ENCODE measurements around the gene SRRM3.

DNA sequence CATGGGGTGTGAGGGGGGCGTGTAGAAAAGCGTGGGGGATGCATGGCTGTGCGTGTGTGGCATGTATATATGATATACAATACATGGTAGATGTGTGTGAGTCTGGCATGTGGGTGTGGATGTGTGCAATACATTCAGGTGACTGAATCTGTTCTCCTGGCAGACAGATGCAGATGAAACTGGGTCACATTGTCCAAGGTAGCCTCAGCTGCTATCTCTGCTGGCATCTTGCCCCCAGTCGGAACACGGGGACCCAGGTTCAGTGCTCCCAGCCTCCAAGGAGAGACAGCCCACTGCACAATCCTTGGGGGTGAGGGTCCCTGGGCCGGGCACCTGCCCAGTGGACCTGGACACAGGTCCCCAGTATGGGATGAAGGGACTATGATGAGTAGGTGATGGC lies 12.4 kb upstream of the SRRM3 start:
- TF ChIP-seq, protein P1, sequence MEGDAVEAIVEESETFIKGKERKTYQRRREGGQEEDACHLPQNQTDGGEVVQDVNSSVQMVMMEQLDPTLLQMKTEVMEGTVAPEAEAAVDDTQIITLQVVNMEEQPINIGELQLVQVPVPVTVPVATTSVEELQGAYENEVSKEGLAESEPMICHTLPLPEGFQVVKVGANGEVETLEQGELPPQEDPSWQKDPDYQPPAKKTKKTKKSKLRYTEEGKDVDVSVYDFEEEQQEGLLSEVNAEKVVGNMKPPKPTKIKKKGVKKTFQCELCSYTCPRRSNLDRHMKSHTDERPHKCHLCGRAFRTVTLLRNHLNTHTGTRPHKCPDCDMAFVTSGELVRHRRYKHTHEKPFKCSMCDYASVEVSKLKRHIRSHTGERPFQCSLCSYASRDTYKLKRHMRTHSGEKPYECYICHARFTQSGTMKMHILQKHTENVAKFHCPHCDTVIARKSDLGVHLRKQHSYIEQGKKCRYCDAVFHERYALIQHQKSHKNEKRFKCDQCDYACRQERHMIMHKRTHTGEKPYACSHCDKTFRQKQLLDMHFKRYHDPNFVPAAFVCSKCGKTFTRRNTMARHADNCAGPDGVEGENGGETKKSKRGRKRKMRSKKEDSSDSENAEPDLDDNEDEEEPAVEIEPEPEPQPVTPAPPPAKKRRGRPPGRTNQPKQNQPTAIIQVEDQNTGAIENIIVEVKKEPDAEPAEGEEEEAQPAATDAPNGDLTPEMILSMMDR (IDR thresholded peaks at IDR 0.05): no peak
- no peak for TF ChIP-seq POLR2A (IDR thresholded peaks at IDR 0.05)

Measured in heart left ventricle (tissue), 13 donors.